ENCODE data around the gene RFLNA.

The RFLNA gene

GRCh38 chr12:124303579-124304313, 8.9 kb downstream of the RFLNA start:
- no peak for DNase-seq (ENCODE audit: low read depth in 2 of 2)

- no peak for DNase-seq (ENCODE audit: low read depth in 2 of 2)
Observed at GRCh38 chr12:124304314-124304790, 9.5 kb downstream of the RFLNA start.

GRCh38 chr12:124305136-124305535, 10.2 kb downstream of the RFLNA start:
- no peak for DNase-seq (ENCODE audit: low read depth in 2 of 2)

GRCh38 chr12:124305776-124306685, 11.1 kb downstream of the RFLNA start:
- no peak for DNase-seq (ENCODE audit: low read depth in 2 of 2)

- no peak for DNase-seq (ENCODE audit: low read depth in 2 of 2)
Observed at GRCh38 chr12:124306686-124307555, 12.0 kb downstream of the RFLNA start.

GRCh38 chr12:124307556-124307825, 12.6 kb downstream of the RFLNA start:
- no peak for DNase-seq (ENCODE audit: low read depth in 2 of 2)

- DNase-seq (ENCODE audit: low read depth in 2 of 2) = no peak
Observed at GRCh38 chr12:124308741-124309140, 13.8 kb downstream of the RFLNA start.

- DNase-seq (ENCODE audit: low read depth in 2 of 2) = no peak
Observed at GRCh38 chr12:124309231-124309630, 14.3 kb downstream of the RFLNA start.

GRCh38 chr12:124309744-124310143, 14.9 kb downstream of the RFLNA start:
- no peak for DNase-seq (ENCODE audit: low read depth in 2 of 2)

GRCh38 chr12:124310178-124310577, 15.3 kb downstream of the RFLNA start:
- no peak for DNase-seq (ENCODE audit: low read depth in 2 of 2)

- DNase-seq (ENCODE audit: low read depth in 2 of 2) = no peak
Observed at GRCh38 chr12:124310785-124311184, 15.9 kb downstream of the RFLNA start.

GRCh38 chr12:124311292-124312109, 16.6 kb downstream of the RFLNA start:
- DNase-seq (ENCODE audit: low read depth in 2 of 2) = no peak

GRCh38 chr12:124312601-124313000, 17.7 kb downstream of the RFLNA start:
- DNase-seq (ENCODE audit: low read depth in 2 of 2) = no peak

GRCh38 chr12:124314207-124314606, 19.3 kb downstream of the RFLNA start:
- no peak for DNase-seq (ENCODE audit: low read depth in 2 of 2)

- no peak for DNase-seq (ENCODE audit: low read depth in 2 of 2)
Observed at GRCh38 chr12:124314766-124315165, 19.9 kb downstream of the RFLNA start.

- no peak for DNase-seq (ENCODE audit: low read depth in 2 of 2)
Observed at GRCh38 chr12:124315372-124316044, 20.6 kb downstream of the RFLNA start.

GRCh38 chr12:124316257-124316900, 21.5 kb downstream of the RFLNA start:
- no peak for DNase-seq (ENCODE audit: low read depth in 2 of 2)

- DNase-seq (ENCODE audit: low read depth in 2 of 2) = no peak
Observed at GRCh38 chr12:124317400-124317799, 22.5 kb downstream of the RFLNA start.

- DNase-seq (ENCODE audit: low read depth in 2 of 2) = no peak
Observed at GRCh38 chr12:124318278-124319020, 23.6 kb downstream of the RFLNA start.
